Stimulated activated naive CD4-positive, alpha-beta T cell (primary cell): Measurements from ENCODE around the gene HOXB1.
"Not testable (repeated sequence)": the region's sequence is repeated elsewhere in the genome, so short reads cannot be mapped to it uniquely, and the experiment has no call there.

Source experiments
- DNase-seq, 6 experiments: peaks; one replicate each; lab custom pipeline; 2025; lab: John Stamatoyannopoulos, UW

Gene HOXB1

GRCh38 chr17:48519427-48519826 is 11.4 kb downstream of the HOXB1 start:
- DNase-seq: no peak

GRCh38 chr17:48517478-48517877 is 13.3 kb downstream of the HOXB1 start:
- no peak for DNase-seq

DNA sequence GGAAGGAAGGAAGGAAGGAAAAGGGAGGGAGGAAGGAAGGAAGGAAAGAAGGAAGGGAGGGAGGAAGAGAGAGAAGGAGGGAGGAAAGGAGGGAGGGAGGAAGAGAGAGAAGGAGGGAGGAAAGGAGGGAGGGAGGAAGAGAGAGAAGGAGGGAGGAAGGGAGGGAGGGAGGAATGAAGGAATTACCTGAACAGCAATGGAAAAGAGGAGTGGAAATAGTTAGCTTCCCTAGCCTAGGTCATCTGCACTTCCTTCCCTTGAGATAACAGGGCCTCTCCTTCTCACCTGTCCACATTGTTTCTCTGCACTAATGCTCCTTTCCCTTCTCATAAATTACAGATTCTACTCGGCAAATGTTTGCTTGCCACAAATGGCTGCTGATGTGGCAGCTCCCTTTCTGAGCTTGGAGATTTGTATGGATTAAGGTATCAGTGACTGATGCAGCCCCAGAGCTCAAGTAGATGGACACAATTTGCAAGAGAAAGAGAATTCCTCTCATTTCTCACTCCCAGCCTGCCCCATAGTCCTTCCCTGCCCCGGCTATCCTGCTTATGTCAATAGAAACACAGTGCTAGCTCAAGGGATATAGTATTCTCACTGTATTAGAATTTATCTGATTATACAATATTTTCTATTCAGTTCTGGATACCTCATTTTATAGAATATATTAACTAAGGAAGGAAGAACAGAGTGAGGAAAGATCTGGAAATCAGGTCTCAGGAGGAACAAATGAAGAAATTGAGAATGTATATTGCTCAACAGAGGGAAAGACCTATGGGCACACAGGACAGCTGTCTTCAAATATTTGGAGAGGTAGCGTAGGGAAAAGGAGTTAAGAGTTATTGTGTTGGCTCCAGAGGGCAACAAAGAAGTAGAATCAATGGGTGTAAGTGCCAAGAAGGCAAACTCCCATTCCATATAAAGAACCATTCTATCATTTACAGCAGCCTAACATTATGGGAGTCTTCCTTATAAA is 14.6 kb downstream of the HOXB1 start:
- DNase-seq: no peak

GRCh38 chr17:48514477-48514876 is 16.3 kb downstream of the HOXB1 start:
- DNase-seq: no peak

DNA sequence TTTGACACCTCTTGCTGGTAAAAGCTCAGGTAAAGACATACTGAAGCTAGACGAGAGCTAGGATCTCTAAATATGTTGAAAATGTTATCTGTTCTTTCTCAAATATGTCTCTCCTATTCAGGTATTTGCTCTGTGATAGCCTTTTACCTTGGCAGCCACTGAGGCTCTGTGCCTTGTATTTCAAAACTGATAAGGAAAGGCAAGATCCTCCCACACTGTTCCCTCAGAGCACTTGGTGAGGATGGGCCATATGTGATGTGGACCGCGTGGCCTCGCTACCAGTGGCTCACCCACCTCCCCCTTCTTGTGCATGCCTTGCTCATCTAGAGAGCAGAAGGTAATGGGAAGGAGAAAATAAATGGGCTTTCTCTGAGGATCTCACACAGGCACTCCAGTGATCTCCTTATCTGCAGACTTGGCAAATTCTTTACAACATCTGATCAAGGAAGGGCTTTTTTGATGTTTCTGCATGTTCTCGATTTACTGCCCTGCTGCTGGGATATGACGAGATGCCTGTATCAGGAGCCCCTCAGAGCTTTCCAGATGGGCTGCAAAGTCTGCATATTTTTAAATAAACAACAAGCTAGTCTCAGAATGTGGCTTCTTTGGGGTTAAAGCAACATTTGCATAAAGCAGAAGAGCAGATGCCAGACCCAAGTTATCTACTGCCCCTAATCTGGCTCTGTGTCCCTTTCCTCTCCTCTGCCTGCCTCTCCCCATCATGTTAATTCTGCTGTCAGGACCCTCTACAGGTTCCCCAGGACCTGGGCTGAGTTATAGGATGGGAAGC is 16.9 kb downstream of the HOXB1 start:
- DNase-seq: no peak

- peak in 2 of 6 experiments; percentile 17 to 21 for DNase-seq
These were observed 17.7 kb downstream of the HOXB1 start for GRCh38 chr17:48513097-48513496.

DNA sequence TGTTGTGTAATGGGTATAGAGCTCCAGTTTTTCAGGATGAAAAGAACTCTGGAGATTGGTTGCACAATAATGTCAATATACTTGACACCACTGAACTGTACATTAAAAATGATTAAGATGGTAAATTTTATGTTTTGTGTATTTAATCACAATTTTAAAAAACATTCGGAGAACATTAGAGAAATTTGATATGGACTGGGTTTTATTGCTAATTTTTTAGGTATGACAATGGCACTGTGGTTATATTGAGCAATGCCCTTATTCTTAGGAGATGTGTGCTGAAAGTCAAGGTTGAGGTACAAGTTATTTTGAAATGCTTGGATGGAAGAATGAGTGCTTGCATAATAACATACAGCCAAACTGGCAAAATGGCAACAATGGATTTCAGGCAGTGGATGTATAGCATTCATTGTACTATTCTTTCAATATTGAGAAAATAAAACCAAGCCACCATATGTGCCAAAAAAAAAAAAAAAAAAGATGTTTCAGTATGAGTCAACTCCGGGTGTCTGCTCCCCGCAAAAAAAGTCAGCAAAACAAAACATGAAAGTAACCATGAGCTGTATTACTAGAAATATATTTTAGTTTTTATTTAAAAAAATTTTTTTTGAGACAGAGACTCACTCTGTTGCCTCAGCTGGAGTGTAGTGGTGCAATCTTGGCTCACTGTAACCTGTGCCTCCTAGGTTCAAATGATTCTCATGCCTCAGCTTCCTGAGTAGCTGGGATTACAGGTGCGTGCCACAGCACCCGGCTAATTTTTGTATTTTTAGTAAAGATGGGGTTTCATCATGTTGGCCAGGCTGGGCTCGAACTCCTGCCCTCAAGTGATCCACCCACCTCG is 19.8 kb downstream of the HOXB1 start:
- DNase-seq: peak in 2 of 6 experiments; percentile 30 to 34

DNA sequence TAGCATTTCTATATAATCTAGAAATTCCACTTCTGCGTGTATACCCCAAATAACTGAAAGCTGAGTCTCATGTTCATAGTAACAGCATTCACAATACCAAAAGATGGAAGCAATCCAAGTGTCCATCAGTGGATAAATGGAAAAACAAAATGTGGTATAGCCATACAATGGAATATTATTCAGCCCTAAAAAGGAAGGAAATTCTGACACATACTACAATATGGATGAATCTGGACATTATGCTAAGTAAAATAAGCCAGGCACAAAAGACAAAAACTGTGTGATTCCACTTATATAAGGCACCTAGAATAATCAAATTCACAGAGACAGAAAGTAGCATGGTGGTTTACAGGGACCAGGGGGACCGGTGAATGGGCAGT is 20.4 kb downstream of the HOXB1 start:
- no peak for DNase-seq

GRCh38 chr17:48509708-48510107 is 21.1 kb downstream of the HOXB1 start:
- DNase-seq: not testable (repeated sequence)

- DNase-seq: no peak
These were observed 24.6 kb downstream of the HOXB1 start for GRCh38 chr17:48506246-48506645.

- no peak for DNase-seq
These were observed 25.0 kb downstream of the HOXB1 start for GRCh38 chr17:48505788-48506187.

- no peak for DNase-seq
These were observed 25.9 kb downstream of the HOXB1 start for GRCh38 chr17:48504953-48505352.

GRCh38 chr17:48503747-48504146 is 27.1 kb downstream of the HOXB1 start:
- no peak for DNase-seq

DNA sequence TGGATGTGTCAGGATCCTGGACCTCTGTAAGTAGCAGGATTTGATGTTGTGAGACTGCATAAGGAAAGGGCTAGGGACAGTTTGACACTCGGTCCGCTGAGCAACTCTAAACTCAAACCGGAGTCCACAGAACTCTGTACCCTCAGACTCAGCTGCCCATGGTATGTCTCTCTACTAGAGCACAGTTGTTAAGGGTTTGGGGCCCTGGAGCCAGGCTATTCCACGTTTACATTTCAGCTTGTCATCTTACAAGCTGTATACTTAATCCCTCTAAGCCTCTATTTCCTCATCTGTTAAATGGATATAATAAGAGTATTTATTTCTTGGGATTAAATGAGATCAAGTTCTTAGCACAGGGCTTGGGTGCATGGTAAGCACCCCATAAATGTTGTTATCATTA is 27.9 kb downstream of the HOXB1 start:
- DNase-seq: no peak

GRCh38 chr17:48502312-48502711 is 28.5 kb downstream of the HOXB1 start:
- no peak for DNase-seq

GRCh38 chr17:48500435-48501426 is 30.1 kb downstream of the HOXB1 start:
- DNase-seq: no peak

DNA sequence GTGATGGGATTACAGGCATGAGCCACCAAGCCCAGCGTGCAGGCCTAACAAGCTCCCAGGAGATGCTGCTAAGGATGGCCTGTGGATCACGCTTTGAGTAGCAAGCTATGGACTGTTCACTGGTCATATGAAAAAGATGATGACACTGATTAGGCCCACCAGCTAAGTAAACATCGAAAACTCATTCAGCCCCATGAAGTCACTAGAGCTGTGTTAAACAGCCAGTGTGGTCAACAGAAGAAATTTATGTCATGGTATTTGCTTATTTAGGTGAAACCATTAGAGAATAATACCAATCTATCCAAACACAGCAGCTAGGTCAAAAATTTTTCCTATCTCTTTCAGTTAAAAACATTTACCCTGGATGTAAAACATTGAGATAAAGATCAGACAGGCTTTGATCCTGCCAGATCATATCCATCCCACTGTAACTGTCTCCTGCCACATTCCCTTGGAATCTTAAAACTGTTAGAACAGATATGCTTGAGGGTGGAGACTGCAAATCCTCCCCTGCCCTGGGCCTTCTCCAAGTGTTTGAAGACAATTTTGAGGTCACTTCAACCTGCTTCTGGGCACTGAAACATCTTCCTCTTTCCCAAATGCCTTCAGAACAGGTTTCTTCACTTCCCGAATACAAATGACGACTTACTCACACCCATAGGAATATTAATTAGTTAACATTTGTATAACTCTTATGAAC is 30.9 kb downstream of the HOXB1 start:
- no peak for DNase-seq

GRCh38 chr17:48499248-48499647 is 31.6 kb downstream of the HOXB1 start:
- DNase-seq: no peak

- DNase-seq: no peak
These were observed 32.5 kb downstream of the HOXB1 start for GRCh38 chr17:48498164-48498850.

DNA sequence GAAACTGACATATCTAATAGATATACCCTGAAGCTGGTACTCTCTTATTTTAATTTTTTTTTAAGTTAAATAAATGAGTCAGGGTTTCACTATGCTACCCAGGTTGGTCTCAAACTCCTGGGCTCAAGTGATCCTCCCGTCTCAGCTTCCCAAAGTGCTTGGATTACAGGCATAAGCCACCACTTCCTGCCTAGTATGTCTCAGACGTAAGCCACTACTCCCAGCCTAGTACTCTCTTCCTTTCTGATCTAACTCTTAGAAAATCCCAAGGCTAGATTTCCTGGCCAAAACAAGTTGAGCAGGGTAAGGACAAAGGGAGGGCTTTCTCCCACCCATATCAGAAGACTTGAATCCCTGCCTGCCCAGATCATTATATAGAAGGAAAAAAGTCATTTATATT is 33.7 kb downstream of the HOXB1 start:
- DNase-seq: no peak
